Forelimb muscle (tissue), 1 donor: ENCODE data around the gene EPYC. TPM values are rescaled to one million over a fixed set of nuclear protein-coding genes. Genes with fewer than 3 reads are reported as not detected.

ENCODE experiments used
- DNase-seq: peaks from one replicate; pipeline ENCODE4 v3.0.0-alpha.2; 2013; ENCODE audit warnings: low read depth
- polyA plus RNA-seq: library from polyadenylated mRNA; unstranded; fragments of 120-200 nt; gene quantifications from one replicate; pipeline ENCODE4 v1.2.1, GENCODE V29; 2013; ENCODE audit not compliant: insufficient read length

EPYC gene, protein sequence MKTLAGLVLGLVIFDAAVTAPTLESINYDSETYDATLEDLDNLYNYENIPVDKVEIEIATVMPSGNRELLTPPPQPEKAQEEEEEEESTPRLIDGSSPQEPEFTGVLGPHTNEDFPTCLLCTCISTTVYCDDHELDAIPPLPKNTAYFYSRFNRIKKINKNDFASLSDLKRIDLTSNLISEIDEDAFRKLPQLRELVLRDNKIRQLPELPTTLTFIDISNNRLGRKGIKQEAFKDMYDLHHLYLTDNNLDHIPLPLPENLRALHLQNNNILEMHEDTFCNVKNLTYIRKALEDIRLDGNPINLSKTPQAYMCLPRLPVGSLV
- not detected for polyA plus RNA-seq

DNA sequence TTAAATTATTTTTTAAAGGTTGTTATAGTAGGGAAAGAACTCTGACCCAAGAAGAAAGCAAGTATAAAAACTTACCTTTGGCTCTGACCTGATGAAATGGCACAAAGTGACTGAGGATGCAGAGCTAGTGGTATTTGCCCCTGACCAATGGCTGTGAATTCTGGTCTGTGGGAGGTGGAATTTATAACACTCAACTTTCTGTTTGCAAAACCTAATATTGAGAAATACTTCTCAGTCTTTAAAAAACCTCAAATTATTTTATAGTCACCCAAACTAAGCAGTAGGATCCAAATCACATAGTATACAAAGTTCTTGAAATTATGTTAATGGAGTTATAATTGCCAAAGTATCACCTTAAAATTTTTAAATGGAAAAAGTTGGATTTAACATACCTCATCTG lies at the start of gene EPYC:
TSS of gene EPYC (minus strand) at position 101 of the 400 bp plus-strand sequence. CDS start 2,407 bp downstream, outside the sequence.
- no peak for DNase-seq

DNA sequence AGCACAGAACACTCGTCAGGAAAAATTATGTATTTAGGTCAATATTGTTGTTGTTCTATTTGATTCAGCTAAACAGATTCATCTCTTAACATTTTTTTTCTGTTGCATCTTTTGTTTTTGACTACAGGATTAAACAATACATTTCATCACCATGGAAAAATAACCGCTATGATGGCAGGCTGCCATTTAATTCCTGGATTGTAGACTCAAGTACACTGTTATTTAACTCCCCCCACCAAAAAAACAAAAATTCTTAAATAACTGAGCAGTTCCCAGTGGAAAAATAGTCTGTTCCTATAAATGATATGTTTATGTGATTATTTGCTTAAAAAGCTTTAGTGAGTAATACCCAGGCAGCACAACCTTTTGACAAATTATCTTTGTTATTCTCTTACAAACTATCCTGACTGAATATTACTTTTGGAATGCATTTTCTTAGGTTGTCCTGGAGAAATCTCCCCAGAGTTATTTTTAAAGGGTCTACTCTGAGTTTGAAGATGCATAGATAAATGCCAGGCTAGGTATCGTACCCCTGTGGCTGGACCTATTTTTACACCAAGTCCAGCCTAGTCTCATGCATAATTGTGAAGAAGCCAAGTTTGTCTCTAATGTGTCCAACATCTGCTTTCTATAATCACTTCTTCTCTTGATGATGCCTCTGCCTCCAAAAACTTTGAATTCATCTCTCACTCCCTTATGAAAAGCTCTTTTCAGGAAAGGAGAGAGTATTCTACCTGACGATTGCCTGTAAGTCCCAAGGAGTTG lies 49.4 kb upstream of the EPYC start:
- peak; percentile 98 for DNase-seq

GRCh38 chr12:91052026-91052425 lies 47.3 kb upstream of the EPYC start:
- DNase-seq, result no peak

DNA sequence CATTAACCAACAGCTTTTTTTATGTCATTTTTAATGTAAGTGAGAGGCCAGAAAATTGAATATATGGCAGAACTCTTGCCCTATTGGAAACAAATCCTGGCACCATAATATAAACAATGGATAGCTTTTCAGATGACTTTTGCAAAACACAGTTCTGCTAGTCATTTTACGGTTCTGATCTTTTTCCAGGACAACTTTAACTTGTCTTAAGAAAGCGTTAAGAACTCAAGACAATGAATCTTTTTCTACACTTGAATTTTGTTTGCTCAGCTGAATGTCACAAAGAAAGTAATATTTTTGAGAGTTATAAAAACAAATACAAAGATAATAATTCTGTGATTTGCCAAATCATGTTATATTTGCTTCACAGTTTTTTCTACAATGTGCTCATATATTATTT lies 39.8 kb upstream of the EPYC start:
- DNase-seq, result no peak

- DNase-seq, result no peak
Observed at GRCh38 chr12:91043408-91043807, 38.6 kb upstream of the EPYC start.

- DNase-seq, result no peak
Observed at GRCh38 chr12:91040096-91040755, 35.5 kb upstream of the EPYC start.

GRCh38 chr12:91037276-91037675 lies 32.5 kb upstream of the EPYC start:
- peak; percentile 80 for DNase-seq

DNA sequence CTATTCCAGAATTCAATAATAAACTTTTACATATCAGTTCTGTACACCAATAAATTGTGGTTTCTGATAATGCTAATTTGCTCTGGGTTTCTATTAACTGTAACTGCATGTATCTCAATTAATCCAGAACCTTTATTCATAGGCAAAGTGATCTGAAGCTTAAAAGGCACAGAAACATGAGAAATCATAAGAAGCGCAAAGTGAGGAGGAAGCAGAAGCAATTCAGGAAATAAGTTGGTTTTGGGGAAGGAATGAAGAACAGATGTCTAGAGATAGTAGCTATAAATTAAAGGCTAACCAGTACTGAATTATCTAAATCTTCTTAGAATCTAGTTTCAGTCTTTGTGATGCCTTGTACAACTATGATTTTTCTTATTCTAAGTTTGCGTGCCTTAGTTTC lies 28.5 kb upstream of the EPYC start:
- no peak for DNase-seq

DNA sequence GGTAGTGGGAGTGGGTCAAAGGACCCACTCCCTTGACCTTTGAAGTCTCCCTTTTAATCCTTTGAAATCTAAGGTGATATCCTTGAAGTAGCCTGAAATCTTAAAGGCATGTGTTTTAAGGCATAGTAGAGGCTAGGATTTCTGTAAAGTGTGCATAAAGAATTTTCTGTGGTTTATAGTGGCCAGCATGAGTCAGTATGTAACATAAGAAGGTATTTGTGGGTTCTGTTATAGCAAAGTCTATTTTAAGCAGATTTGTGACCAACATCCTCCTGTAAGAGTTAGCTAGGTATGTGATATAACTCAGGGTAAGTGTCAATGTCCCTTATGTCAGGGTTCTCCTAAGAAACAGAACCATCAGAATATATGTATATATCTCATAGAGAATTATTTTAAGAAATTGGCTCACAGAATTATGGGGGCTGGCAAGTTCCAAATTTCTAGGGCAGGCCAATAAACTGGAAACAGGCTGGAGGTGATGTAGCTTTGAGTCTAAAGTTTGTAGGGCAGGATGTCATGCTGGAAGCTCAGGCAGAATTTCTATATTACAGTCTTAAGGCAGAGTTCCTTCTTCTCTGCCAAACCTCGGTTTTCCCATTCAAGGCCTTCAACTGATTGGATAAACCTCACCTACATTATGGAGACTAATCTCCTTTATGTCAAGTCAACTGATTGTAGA lies 18.7 kb upstream of the EPYC start:
- DNase-seq, result no peak

GRCh38 chr12:91021076-91021475 lies 16.3 kb upstream of the EPYC start:
- no peak for DNase-seq

GRCh38 chr12:91019455-91019854 lies 14.7 kb upstream of the EPYC start:
- no peak for DNase-seq

DNA sequence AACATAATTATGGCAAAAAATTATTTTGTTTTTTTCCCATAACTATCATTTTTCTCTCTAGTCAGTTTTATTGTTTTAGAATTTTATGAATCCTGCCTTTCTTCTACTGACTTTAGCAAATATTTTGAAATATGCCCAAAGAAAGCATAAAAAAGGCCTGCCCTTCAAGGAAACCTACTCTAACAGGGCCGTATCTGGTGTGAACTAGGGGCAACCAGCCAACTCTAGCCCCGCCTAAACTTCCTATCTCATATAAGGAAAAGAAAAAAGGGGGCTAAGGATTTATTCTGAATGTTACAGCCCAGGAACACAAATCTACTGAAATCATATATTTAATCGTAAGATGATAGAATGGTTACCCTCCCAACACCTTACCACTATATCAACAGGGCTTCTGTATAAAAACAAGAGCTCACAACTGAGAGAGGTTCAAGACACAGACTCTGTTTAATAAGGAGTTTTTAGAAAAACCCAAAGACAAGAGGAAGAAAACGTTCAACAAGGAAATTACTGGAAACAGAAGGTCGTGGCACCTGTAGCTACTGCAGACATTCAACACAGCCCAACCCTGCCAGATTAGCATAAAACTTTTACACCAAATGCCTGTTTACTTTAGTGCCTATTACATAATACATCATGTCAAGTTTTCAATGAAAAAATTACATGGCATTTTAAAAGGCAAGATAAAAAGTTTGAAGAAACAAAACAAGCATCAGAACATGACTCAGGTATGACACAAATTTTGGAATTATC lies 12.9 kb upstream of the EPYC start:
- DNase-seq, result no peak

DNA sequence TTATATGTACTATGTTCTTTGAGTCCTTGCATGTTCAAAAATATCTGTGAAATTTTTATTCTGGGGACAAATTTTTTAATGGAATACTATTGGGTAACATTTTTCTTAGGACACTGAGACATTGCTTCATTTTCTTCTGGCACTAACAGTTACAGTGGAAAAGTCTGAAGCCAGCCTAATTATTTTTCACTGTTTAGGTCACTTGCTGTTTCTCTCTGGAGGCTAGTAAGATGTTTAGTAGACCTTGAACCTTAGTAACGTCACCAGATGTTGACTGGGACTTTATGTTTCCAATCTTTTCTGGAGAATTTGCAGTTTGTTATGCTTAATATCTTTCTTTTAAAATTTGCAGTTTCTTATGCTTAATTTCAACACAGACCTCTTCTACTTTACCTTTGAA lies 12.3 kb upstream of the EPYC start:
- no peak for DNase-seq

DNA sequence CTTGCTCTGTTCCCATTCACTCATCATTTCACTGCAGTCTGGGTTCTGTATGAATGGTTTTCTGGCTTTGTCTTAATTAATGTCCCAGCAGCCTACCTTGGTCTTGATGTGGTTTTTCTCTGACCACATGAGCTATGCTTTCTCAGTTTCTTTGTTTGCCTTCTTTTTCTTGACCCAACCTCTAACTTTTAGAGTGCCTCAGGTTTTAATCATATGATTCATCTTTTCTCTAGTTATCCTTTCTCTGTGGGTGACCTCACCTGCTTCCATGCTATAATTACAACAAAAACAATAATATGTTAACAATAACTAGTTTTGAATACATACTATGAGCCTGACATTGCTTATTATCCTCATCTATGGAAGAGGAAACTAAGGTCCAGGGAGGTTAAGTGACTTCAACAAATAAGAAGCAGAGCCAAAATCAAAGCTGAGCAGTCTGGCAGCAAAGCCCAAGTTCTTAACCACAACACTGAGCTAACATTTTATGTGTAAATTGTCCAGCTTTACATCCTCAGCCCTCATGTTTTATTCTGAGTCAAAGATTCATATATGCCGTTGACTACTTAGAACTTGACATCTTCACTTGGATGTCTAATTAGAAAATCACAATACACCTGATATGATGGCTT lies 4.7 kb upstream of the EPYC start:
- DNase-seq, result no peak

GRCh38 chr12:91007531-91008290 lies 2.9 kb upstream of the EPYC start:
- DNase-seq, result no peak

DNA sequence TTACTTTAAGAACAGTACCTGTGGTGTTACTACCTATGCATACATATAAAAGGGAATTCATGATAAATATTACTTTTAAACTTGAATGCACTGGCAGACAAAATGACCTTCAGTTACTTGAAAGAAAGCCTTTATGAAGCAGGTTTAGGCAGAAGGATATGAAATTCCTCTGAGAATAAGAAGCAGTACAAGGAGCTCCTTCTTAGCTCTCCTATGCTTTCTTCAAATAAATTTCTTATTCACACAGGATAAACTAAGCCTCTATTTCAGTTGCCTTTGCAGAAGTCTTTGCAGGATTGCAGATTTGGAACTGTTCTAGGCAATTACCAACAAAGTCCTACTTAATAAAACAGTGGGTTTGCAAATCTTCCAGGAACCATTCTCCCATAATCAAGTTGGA lies 1.0 kb downstream of the EPYC start:
- DNase-seq, result no peak

GRCh38 chr12:91001306-91001705 lies 3.5 kb downstream of the EPYC start:
- no peak for DNase-seq

DNA sequence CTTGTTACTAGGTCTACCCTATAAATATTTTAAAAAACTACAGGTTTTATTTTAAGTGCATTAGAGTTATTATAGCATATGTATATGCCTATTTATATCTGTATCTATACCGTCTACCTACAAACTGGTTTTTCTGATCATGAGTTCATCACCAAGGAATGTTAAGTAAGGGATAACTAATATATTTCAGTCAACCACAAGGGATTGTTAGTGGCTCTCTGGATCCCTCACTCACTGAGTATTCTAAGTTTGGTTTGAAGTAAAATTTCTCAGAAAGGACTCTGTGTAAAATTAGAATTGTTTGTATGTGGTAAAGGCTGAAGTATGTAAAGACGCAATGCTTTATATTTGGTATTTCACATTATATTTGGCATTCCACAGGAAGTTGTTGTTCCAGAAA lies 4.8 kb downstream of the EPYC start:
- no peak for DNase-seq

- no peak for DNase-seq
Observed at GRCh38 chr12:90999527-90999926, 5.2 kb downstream of the EPYC start.

DNA sequence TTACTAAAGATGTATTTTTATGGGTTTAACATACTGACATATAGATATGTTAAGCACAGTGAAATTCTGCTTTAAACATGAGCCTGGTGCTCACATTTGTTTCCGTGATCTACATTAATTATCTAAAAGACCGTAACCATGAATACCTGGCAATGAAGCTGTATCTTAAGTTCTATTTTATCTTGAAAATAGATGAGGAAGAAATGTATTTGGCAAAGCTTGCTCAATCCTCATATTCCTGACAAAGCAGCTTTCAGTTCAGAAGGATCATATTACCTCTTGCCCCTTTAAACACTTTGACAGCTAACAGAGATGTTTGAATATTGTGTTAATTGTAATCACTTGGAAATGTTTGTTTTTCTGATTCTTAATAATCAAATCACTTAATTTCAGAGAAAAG lies 9.8 kb downstream of the EPYC start:
- no peak for DNase-seq
